Measurements from ENCODE around the gene PODXL2.

GRCh38 chr3:127711021-127711695 lies 82.2 kb downstream of the PODXL2 start:
- no peak for TF ChIP-seq CTCF (IDR thresholded peaks at IDR 0.05)
- TF ChIP-seq EZH2 (IDR thresholded peaks at IDR 0.05; ENCODE audit: borderline replicate concordance, insufficient read depth, low read depth, low read length, poor library complexity, severe bottlenecking) = no peak

Data from B cell (primary cell).